DMS53 treated with DMSO at 0.1 percent for 48 hours (cell line): Measurements from ENCODE around the gene TNIP3.

Experiments used
- DNase-seq: peaks from one replicate; lab custom pipeline; 2025; ENCODE audit not compliant: unreplicated experiment; lab: John Stamatoyannopoulos, UW

The TNIP3 gene

DNA sequence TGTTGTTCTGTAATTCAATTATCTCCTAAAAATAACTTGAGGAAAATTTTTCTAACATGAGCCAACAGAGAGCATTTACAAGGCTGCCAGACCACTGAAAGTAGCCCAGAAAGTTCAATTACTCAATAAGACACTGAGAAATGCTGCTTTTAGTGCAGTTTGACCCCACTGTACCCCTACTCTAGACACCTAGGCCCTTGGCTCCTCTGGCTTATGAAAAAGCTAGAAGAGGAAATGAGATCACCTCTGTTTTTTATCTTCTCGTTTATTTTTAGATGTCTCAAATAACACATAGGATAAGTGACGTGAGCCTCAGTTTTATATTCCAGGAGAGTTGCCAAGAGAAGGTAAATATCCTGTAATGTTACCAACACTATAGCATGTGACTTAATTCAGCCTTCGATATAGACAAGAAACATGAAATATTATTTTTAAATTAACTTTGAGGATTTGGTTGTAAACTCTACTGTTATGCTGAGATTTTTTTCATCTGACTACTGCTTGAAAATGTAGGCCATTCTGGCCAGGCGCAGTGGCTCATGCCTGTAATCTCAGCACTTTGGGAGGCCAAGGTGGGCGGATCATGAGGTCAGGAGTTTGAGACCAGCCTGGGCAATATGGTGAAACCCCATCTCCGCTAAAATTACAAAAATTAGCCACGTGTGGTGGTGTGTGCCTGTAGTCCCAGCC lies 24.4 kb downstream of the TNIP3 start:
- peak; percentile 49 for DNase-seq

DNA sequence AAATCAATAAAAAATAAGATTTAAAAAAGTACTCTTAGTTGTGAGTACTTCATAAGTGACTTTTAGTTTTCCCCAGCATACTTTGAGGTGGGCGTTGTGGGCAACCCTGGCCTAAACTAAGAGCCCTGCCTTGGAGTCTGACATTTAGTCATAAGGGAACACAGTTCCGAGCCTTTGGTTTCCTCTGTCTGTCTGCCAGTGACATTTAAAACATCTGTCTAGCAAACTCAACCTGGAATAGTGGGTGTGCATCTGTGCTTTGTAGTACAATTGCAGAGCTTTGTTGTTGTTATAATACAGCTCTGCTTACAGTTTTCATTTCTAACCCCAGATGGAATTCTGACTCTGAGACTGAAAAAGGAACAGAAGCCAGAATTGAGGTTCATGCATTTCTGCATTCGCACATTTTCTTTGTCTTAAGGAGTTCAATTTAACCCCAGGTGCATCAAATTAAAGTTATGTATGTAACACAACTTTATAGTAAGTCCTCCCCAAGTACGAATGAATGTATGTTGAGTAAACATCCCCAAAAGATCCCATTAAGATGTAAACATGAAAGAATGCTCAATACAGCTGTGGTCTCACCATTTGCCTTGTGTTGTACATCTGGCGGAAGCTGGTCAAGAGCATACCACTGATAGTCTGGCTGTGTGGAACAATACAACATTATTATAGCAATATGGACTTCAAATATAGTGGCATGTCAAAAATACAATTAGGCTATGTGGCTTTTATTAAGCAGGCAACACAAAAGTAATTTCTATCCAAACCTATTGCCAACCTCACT lies 25.9 kb downstream of the TNIP3 start:
- DNase-seq = no peak

DNA sequence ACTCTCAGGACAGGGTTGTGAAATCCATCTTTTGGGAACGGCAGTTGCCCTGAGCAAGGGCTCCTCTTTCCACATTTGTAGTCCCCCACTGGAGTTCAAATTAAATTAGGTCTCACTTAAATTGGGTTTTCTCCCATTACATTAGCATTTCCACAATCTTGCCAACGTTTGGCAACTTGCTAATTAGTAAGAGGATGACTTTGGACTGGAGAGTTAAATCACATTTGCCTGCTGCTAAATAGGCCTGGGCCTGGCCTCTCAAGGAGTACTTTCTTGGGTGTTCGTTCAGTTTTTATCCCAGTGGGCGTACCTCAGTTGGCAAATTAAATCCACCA lies 33.8 kb downstream of the TNIP3 start:
- no peak for DNase-seq

DNA sequence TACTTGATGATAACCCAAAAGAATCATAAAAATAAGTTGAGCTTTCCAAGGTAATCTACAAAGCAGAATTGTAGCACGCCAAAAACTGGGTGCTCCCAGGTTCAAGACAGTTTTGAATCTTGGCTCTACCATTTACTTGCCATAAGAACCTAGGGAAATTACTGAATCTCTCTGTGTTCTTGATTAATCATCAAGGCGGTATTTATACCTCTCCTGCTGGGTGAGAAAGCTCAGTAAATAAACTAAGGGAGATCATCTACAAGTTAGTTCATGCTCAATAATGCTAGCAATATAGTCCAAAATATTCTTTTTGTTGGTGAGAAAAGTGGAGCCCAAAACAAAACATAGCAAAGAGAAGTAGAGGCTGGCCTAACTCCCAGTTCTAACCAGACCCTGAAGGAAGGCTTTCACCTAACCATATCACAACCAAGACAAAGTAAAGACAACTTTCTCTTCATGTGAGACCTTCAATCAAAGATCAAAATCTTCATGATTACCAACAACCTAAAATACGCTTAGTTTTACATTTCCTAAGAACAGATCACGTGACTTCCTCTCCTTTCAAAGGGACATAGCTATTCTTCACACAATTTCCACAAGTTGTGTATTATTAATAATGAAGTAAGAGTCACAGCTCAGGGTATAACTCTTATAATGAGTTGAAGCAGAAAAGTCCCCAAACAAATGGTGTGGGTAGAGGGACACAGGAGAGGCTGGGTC lies 34.4 kb downstream of the TNIP3 start:
- DNase-seq = no peak

DNA sequence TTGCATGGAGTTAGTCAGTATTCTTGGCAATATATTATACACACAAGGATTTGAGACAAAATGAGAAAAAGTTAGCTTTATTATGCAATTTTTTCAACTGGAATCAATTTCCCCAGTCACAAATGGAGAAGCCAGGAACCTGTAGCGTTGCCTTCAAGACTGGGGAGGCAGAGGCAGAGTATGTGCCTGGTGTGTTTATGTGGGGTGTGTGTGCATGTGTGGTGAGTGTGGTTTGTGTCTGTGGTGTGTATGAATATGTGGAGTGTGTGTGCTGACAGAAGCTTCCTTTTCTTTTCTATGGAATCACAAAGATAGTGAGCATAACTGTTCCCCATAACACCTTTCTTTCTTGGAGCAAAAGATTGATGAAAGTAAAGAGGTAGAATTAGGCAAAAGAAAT lies 37.0 kb downstream of the TNIP3 start:
- no peak for DNase-seq

DNA sequence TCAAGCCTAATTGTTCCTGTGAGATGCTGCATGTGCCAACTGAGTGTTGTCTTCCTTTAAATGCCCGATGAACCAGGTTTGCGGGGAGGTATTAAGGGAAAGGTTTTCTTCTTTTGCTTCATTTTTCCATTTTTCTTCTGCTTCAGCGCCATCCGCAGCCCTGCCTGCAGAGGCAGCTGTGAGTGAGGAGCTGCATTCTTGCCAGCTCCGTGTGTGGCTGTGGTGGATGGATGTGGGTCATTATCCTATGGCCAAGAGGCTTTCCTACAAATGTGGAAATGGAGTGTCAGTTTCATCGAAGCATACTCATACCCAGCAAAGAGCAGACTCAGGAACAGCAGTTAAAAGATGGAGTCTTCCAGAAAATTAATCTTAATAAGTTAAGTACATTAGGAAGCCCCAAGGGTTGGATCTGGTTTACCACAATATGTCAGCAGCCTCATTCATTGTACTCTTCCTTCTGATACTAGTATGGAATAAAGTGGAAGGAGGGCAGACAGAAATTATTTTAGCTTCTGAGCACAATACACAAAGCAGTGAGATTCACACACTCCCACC lies 37.6 kb downstream of the TNIP3 start:
- no peak for DNase-seq

DNA sequence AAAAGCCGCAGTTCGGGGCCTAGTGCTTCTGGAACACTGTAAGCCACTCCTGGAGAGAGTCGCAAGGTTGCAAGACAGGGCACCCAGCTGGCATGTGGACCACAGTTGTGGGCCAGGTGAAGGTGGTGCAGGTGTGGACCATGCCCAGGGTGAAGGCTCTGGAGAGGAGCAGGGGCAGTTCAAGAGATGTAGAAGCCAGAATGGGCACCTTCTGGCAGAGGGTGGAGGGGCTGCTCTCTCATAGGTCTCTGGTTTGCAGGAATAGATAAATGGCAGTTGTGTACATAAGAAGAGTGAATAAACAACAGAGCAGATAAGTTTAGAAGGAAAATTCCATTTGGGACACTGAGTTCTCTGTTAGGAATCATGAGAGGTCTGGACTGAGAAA lies 38.6 kb downstream of the TNIP3 start:
- DNase-seq = no peak

DNA sequence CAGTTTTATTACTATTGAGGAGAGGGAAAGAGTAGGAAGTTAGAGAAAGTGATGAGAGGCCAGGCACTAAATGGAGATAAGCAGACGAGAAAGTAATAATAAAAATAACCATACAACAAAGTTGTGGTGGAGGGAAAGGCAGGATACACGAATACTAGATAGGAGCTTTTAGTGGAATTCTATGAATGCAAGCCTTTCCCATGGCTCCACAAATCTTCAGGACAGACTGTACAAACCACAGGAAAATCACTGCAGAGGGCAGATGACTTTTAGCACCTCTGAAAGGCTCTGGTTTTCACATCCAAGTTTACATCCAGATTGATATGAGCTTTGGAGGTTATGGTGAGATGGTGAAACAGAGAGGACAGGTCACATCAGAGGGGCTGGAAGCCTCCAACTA lies 41.5 kb downstream of the TNIP3 start:
- no peak for DNase-seq

DNA sequence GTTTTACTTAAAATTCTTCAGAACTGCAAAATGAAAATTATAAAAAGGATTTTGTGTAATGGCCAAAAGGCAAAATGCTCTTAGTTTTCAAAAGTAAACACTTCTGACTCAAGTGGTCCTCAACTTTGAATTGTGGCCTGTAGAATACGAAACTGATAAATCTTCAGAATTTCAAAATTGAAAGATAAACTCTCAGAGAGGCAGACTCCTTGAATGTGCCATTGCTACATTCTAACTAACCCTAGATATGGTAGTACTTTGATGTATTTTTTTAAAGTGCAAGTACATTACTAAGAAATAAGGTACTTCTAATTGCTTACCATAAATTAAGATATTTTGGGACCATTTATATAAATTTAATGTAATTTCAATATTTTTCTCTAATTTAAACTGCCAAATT lies 44.4 kb downstream of the TNIP3 start:
- DNase-seq = no peak

DNA sequence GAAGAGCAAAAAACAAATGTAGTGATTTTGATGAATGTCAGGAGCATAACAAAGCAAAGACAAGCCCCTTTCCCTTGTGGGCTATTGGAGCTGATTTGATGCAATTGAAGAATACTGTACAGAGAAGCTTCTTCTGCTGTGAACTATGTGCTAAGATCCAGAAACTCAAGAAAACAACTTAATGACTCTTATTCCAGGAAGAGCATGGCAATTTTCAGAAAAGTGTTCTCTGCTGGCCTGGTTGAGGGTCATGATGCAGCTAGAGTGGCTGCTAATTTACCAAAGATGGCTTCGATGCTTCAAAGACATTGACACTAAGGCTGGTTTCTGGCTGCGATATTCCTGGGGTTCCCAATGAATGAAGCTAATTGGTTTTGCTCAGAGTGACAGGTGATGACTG lies 45.8 kb downstream of the TNIP3 start:
- DNase-seq = no peak

DNA sequence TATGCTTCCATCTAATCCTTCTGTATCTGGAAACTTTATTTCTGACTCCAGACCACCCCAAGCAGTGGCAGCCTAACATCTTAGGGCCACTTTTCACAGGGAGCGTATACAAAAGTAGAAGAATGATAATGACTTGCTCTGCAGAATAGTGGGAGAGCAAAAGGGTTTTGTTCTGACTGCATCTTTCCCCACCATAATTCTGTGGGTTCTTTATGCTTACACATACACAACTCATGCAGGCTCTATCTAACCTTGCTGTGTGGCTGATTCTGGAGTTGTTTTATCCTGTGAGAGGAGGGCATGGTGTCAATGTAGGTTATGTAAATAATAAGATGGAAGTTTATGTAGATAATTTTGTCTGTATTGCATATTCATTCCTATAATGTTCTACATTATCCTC lies 49.4 kb downstream of the TNIP3 start:
- DNase-seq = no peak

DNA sequence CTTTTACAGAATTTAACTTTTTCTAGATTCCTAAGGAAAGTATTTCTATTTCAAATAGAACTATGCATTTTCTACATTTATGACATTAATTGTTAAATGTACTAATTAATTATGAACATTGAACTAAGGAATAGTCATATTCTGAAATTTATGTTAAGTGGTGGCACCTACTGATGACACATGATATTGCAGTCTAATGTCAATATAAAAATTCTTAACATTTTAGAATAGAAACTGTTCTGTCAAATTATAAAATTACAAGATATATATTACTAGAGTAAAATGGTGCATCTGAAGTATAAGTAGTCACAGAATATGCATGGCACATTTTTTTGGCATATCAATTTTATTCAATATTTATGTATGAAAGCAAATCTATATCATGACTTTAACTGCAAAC lies 51.6 kb downstream of the TNIP3 start:
- no peak for DNase-seq

DNA sequence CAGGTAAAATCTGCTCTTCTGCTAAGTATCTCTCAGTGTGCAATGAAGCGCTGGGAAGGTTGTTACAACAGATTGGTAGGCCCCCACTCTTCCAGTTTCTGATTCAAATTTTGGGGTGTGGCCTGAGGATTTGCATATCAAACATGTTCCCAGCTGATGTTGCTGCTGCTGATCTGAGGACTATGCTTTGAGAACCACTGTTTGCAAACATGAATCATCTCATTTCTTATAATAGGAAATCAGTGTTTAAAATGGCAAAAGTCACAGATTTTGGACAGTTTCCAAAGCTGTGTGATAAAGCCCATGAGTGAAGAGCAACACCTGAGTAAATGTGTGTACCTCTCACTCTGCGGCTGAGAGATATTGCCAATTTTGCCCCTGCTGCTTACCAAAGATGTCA lies 55.6 kb downstream of the TNIP3 start:
- DNase-seq = peak; percentile 44

DNA sequence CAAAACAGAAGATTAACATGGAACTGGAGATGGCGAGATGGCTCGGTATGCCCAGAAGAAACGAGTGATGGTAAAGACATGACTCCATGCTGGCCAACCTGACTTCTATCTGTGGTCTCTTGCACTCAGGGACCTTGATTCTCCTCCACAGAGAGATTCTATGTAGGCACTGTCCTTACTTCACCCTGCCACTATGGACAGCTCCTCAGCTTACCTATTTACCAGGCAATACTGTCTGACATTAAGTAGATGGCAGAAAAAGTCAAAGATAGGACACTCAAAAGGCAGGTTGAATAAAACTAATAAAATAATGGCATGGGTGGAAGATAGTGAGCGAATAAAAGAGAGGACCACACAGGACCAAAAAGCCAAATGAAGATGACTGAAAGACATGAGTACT lies 56.6 kb downstream of the TNIP3 start:
- DNase-seq = no peak

DNA sequence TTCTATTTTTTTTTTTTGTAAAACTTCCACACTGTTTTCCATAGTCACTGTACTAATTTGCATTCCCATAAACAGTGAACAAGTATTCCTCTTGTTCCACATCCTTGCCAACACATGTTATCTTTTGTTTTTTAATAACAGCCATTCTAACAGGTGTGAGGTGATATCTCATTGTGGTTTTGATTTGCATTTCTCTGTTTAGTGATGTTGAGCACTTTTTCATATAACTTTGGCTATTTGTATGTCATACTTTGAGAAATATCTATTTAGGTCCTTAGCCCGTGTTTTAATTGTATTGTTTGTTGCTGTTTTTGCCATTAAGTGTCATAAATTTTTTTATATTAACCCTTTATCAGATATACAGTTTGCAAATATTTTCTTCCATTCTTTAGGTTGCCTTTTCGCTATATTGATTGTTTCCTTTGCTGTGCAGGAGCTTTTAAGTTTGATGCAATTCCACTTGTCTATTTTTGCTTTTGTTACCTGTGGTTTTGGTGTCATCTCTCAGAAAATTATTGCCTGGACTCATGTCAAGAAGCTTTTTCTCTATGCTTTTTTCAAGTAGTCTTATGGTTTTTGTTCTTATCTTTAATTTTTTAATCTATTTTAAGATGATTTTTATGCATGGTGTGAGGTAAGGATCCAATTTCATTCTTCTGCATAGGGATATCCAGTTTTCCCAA lies 63.9 kb downstream of the TNIP3 start:
- DNase-seq = no peak

DNA sequence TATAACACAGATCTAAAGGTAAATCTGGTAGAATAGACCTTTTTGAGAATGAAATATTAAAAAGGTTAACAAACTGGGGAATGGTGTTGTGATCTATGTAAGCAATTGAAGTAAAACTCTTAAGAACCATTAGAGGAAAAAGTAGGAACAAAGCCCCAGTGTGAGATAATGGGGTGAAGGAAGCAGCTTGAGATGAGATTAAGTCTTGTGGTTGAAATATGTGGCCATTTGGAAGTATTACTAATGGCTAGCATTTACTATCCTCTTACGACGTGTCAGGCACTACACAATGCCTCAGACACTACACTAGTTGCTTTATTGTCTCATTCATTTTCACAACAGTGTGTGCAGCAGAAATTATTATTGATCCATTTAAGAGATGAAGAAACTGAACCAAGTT lies 65.9 kb downstream of the TNIP3 start:
- DNase-seq = no peak

DNA sequence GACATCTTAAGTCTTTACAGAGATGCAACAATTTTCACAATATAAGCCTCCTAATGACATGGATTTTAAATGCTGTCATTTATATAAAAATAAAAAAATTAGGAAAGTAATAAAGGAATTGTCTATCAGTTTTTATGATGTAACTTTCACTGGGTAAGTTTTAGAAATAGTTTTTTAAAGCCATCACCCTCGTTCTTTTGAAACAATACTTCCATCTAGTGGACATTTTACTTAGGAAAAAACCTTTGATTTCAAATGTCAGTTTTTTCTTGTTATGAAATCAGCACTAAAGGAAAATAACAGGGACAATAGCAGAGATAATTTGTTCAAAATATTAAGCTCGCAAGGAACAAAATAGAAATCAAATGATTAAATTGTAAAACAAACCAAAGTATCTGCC lies 67.5 kb downstream of the TNIP3 start:
- DNase-seq = peak; percentile 16

DNA sequence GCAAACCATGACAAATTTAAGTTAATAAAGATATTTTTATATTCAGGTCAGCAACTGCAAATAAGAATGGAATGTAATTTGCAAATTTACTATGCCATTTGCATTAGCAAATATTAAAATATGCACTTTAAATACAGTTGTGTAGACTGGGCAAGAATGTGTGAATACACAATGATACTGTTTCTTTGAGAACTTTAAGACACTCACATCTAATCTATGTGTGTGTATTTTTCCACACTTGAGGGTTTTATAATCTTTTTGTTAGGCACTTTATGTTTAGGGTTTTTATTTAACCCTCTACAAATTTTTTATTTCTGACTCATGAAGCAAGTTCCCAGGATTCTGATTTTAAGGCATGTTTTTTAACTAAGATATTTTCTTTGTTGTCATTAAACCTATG lies 67.9 kb downstream of the TNIP3 start:
- no peak for DNase-seq

DNA sequence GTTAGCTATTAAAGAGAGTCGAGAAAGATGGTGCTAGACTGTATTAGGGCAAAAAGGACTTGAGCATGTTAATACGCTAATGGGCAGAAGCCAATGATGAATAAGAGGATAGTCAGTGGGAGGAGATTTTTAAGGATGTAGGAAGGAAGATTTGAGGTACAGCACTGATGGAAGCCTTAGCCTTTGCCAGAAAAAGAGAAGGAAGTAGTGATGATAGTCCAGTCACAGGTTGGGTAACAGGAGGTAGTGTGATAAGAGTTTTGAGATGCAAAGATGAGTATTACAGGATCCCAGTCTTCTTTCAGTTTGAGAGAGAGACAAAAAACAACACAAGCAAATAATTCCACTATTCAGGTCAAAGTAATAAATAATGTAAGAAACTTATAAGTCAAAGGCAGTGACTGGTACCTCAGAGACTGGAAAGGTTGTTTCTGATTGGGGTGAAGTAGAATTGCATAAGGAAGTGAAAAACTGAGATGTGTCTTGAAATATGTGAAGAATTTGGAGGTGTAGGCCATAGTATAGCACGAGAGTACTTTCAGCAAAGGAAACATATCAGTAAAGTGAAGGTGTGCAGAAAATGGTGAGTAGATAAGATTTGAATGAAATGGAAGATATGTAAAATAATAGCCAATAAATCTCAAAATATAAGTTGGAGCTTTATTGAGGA lies 69.7 kb downstream of the TNIP3 start:
- DNase-seq = no peak

DNA sequence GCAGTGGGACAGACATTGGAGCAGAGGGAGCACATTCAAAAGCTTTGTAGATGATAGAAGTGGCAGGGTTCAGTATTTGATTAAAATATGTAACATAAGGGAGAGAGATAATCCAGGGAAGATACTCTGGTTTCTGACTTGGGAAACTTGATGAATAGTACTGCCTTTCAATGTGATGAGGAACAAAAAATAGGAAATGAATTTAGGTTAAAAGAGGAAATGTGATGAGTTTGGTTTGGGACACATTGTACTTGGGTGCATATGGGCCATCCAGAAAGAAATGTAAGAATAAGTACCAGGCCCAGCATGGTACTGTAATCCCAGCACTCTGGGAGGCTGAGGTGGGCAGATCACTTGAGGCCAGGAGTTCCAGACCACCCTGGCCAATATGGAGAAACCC lies 70.9 kb downstream of the TNIP3 start:
- no peak for DNase-seq

DNA sequence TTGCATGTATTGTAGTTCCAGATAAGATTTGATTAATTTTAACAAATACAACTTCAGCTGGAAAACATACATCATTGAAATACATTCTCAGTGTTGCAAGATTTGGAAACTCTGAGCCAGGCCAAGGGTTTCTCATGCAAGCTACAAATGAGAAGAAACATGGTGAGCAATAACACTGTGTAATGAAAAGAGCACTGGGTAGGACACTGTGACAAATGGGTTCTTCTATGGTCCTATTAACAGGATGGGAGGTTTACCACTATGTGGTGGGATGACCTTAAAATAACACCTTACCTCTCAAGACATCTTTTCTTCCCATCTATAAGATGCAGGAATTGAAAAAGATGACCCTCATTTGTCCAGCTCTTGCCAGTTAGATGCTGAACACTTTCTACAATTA lies 72.2 kb downstream of the TNIP3 start:
- DNase-seq = no peak
